ENCODE results near the gene TEX29.

The TEX29 gene

GRCh38 chr13:111365149-111366005 lies 44.9 kb downstream of the TEX29 start:
- Mint-ChIP-seq H3K27ac (no peak overlapping the region), H3K9me3 (peaks cover 5% of the 10 kb centered on the region), H3K4me1 (no peaks in the 10 kb centered on the region), H3K36me3 (ENCODE audit: low read depth) (no peaks in the 10 kb centered on the region), H3K27me3 (ENCODE audit: low read depth) (peaks cover 10% of the 10 kb centered on the region), H3K4me3 (no peak overlapping the region)
- no peak for TF ChIP-seq CTCF (IDR thresholded peaks at IDR 0.05; ENCODE audit: unreplicated experiment in 3 of 3)

DNA sequence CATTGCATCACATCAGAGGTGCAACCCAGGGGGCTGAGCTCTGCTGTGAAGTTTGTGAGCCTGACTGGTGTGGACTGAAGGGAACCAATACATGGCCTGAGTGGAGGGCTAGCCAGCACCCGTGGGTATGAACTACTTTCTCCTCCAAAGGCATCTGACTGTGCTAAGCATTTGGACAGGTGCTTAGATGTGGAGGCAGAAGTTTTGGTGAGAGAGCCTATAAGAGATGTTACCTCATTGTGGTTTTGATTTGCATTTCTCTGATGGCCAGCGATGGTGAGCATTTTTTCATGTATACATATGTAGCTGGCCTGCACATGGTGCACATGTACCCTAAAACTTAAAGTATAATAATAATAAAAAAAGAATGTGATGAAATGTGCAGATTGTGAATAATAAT lies 46.9 kb downstream of the TEX29 start:
- no peaks in the 10 kb centered on the region for H3K36me3 Mint-ChIP-seq (ENCODE audit: low read depth)
- no peak overlapping the region for H3K27ac Mint-ChIP-seq
- H3K27me3 Mint-ChIP-seq (ENCODE audit: low read depth) = peaks cover 13% of the 10 kb centered on the region
- no peak for TF ChIP-seq CTCF (IDR thresholded peaks at IDR 0.05; ENCODE audit: unreplicated experiment in 3 of 3)
- no peak overlapping the region for H3K4me3 Mint-ChIP-seq
- peaks cover 5% of the 10 kb centered on the region for H3K9me3 Mint-ChIP-seq
- no peaks in the 10 kb centered on the region for H3K4me1 Mint-ChIP-seq

DNA sequence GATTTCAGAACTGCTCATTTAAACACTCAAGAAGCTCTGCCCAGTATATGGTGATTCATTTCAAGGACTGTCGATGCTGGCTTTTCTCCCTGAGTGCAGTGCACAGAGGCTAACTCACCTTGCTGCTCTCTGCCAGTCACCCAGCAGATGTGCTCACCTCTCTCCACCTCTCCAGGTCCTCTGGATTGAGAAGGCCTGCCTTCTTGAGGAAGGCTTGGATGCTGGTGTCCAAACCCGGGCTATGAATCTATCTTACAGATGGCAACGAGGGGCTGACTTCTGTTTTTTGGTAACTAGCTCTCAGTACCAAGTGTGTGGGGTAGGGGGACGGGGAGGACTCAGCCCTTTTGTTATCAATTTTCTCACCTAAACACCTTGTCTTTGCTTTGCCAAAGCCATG lies 47.6 kb downstream of the TEX29 start:
- H3K9me3 Mint-ChIP-seq = peaks cover 5% of the 10 kb centered on the region
- no peaks in the 10 kb centered on the region for H3K36me3 Mint-ChIP-seq (ENCODE audit: low read depth)
- no peak overlapping the region for H3K27ac Mint-ChIP-seq
- H3K4me3 Mint-ChIP-seq = no peak overlapping the region
- H3K27me3 Mint-ChIP-seq (ENCODE audit: low read depth) = peaks cover 10% of the 10 kb centered on the region
- no peaks in the 10 kb centered on the region for H3K4me1 Mint-ChIP-seq
- TF ChIP-seq CTCF (IDR thresholded peaks at IDR 0.05; ENCODE audit: unreplicated experiment in 3 of 3) = no peak

DNA sequence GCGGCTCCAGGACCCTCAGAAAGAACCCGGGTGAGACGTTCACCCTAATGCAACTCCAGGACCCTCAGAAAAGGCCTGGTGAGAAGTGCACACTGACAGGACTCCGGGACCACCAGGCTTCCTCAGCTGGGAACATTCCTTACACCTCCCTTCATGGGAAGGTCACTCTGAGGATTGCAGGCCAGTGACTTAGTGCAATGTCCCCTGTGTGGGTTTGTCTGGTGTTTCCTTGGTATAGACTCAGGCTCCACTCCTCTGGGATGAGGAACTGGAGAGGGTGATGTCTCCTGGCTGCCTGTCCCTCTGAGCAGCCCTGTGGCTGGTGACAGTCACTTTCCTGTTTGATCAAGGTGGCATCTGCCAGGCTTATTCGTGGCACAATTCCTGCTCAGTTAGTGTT lies 49.7 kb downstream of the TEX29 start:
- TF ChIP-seq CTCF (IDR thresholded peaks at IDR 0.05; ENCODE audit: unreplicated experiment in 3 of 3) = no peak
- peaks cover 5% of the 10 kb centered on the region for H3K9me3 Mint-ChIP-seq
- H3K4me3 Mint-ChIP-seq = no peak overlapping the region
- H3K4me1 Mint-ChIP-seq = no peaks in the 10 kb centered on the region
- H3K36me3 Mint-ChIP-seq (ENCODE audit: low read depth) = no peaks in the 10 kb centered on the region
- H3K27ac Mint-ChIP-seq = no peak overlapping the region
- H3K27me3 Mint-ChIP-seq (ENCODE audit: low read depth) = peaks cover 10% of the 10 kb centered on the region

- peaks cover 8% of the 10 kb centered on the region for H3K9me3 Mint-ChIP-seq
- no peaks in the 10 kb centered on the region for H3K4me1 Mint-ChIP-seq
- no peaks in the 10 kb centered on the region for H3K36me3 Mint-ChIP-seq (ENCODE audit: low read depth)
- H3K27me3 Mint-ChIP-seq (ENCODE audit: low read depth) = peaks cover 7% of the 10 kb centered on the region
- H3K4me3 Mint-ChIP-seq = no peak overlapping the region
- H3K27ac Mint-ChIP-seq = no peak overlapping the region
- TF ChIP-seq CTCF (IDR thresholded peaks at IDR 0.05; ENCODE audit: unreplicated experiment in 3 of 3) = no peak
Measured at GRCh38 chr13:111370570-111371535, 50.4 kb downstream of the TEX29 start.

All from nephron (organoid).